Measurements from ENCODE around the gene CELA3A. TPM values are rescaled to one million over a fixed set of nuclear protein-coding genes. Genes with fewer than 3 reads are reported as not detected.

Gene CELA3A
- total and polyA plus RNA-seq, 2 of the 8 experiments (the other 6 are each of a cell fraction or from before 2014, with no cell fraction given), result not detected

GRCh38 chr1:22025368-22026155 is 24.1 kb downstream of the CELA3A start (continued):
- TF ChIP-seq, protein P1, sequence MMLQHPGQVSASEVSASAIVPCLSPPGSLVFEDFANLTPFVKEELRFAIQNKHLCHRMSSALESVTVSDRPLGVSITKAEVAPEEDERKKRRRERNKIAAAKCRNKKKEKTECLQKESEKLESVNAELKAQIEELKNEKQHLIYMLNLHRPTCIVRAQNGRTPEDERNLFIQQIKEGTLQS (IDR thresholded peaks at IDR 0.05; ENCODE audit: insufficient read depth, low read depth, low read length), result no peak
- no peak for TF ChIP-seq TCF12 (IDR thresholded peaks at IDR 0.05; ENCODE audit: low read depth, low read length)
- TF ChIP-seq NRF1 (IDR thresholded peaks at IDR 0.05; ENCODE audit: low read depth, low read length), result no peak
- no peak for TF ChIP-seq YY1 (IDR thresholded peaks at IDR 0.05; ENCODE audit: low read depth, low read length)
- peak; percentile 50 to 89; a peak in 3 of 4 replicates for TF ChIP-seq SIN3A (conservative IDR thresholded peaks at IDR 0.05 in 1 of 2, IDR thresholded peaks at IDR 0.05 in 1 of 2; ENCODE audit: low read depth in 1 of 2, low read length in 2 of 2)
- no peak for TF ChIP-seq BRCA1 (IDR thresholded peaks at IDR 0.05; ENCODE audit: low read depth, low read length)
- TF ChIP-seq, protein P2, sequence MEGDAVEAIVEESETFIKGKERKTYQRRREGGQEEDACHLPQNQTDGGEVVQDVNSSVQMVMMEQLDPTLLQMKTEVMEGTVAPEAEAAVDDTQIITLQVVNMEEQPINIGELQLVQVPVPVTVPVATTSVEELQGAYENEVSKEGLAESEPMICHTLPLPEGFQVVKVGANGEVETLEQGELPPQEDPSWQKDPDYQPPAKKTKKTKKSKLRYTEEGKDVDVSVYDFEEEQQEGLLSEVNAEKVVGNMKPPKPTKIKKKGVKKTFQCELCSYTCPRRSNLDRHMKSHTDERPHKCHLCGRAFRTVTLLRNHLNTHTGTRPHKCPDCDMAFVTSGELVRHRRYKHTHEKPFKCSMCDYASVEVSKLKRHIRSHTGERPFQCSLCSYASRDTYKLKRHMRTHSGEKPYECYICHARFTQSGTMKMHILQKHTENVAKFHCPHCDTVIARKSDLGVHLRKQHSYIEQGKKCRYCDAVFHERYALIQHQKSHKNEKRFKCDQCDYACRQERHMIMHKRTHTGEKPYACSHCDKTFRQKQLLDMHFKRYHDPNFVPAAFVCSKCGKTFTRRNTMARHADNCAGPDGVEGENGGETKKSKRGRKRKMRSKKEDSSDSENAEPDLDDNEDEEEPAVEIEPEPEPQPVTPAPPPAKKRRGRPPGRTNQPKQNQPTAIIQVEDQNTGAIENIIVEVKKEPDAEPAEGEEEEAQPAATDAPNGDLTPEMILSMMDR (IDR thresholded peaks at IDR 0.05; ENCODE audit: control extremely low read depth in 1 of 3, insufficient read depth in 1 of 3, low read depth in 1 of 3, low read length in 3 of 3), result no peak
- peak; percentile 67 for TF ChIP-seq ASH2L (IDR thresholded peaks at IDR 0.05; ENCODE audit: low read length)
- no peak for TF ChIP-seq MAFK (IDR thresholded peaks at IDR 0.05; ENCODE audit: low read depth, low read length)
- no peak for TF ChIP-seq ZNF274 (IDR thresholded peaks at IDR 0.05; ENCODE audit: borderline replicate concordance, extremely low read depth, low read length)
- TF ChIP-seq SUZ12 (IDR thresholded peaks at IDR 0.05; ENCODE audit: low read length), result no peak
- TF ChIP-seq HDAC6 (IDR thresholded peaks at IDR 0.05; ENCODE audit: low read depth, low read length), result no peak
- peak; percentile 77 for TF ChIP-seq SP1 (IDR thresholded peaks at IDR 0.05; ENCODE audit: low read depth, low read length)
- TF ChIP-seq RNF2 (IDR thresholded peaks at IDR 0.05; ENCODE audit: borderline replicate concordance, low read depth, low read length, missing control alignments, poor library complexity, severe bottlenecking), result no peak
- TF ChIP-seq CHD1 (IDR thresholded peaks at IDR 0.05; ENCODE audit: low read depth, low read length), result no peak
- no peak for TF ChIP-seq NANOG (IDR thresholded peaks at IDR 0.05; ENCODE audit: insufficient read depth, low read depth, low read length, poor library complexity, severe bottlenecking)
- peak; percentile 36; the same call in 1 of the 2 replicates for TF ChIP-seq POLR2AphosphoS5 (IDR thresholded peaks at IDR 0.05; ENCODE audit: low read depth, low read length)
- TF ChIP-seq TBP (IDR thresholded peaks at IDR 0.05; ENCODE audit: low read depth, low read length), result peak; percentile 71; the same call in 1 of the 2 replicates
- peak; percentile 26; the same call in 1 of the 2 replicates for TF ChIP-seq KDM5A (IDR thresholded peaks at IDR 0.05; ENCODE audit: low read length)
- TF ChIP-seq RBBP5 (IDR thresholded peaks at IDR 0.05; ENCODE audit: borderline replicate concordance, low read depth, low read length), result no peak
- TF ChIP-seq SIRT6 (IDR thresholded peaks at IDR 0.05; ENCODE audit: low read length), result no peak
